Mesendoderm (in vitro differentiated cells): ENCODE measurements around the gene KMT2C.
"Not testable (repeated sequence)": the region's sequence is repeated elsewhere in the genome, so short reads cannot be mapped to it uniquely, and the experiment has no call there.

Source experiments
- DNase-seq: peaks from one replicate; pipeline ENCODE4 v3.0.0; 2013
- H2AK5ac ChIP-seq: 2 replicates; pipeline ENCODE4 v1.6.1; 2013; ENCODE audit warnings: low read length, inconsistent platforms
- H2BK120ac ChIP-seq: 2 replicates; pipeline ENCODE4 v1.6.1; 2013; ENCODE audit warnings: low read depth, mild to moderate bottlenecking, low read length, moderate library complexity, mixed read lengths
- H2BK15ac ChIP-seq: replicated peaks from 2 replicates; pipeline ENCODE4 v1.6.1; 2013; ENCODE audit warnings: low read depth, mild to moderate bottlenecking, moderate library complexity
- H2BK5ac ChIP-seq: 2 replicates; pipeline ENCODE4 v1.6.1; 2013; ENCODE audit warnings: low read length, inconsistent platforms
- H3K18ac ChIP-seq: 2 replicates; pipeline ENCODE4 v1.6.1; 2013; ENCODE audit warnings: mild to moderate bottlenecking, low read length, mixed read lengths
- H3K23ac ChIP-seq: one replicate; pipeline ENCODE4 v1.6.1; 2013; ENCODE audit warnings: low read length
- H3K27ac ChIP-seq: 2 replicates; pipeline ENCODE4 v1.5.1; 2013; ENCODE audit warnings: low read depth, mild to moderate bottlenecking, inconsistent platforms, low read length, moderate library complexity
- H3K27me3 ChIP-seq: 2 replicates; pipeline ENCODE4 v1.6.1; 2013; ENCODE audit warnings: low read length, control low read depth, mild to moderate bottlenecking, inconsistent platforms; ENCODE audit not compliant: insufficient read depth, poor library complexity
- H3K36me3 ChIP-seq: 2 replicates; pipeline ENCODE4 v1.6.1; 2013; ENCODE audit warnings: low read length, inconsistent platforms; ENCODE audit not compliant: control insufficient read depth, insufficient read depth
- H3K4ac ChIP-seq: one replicate; pipeline ENCODE4 v1.6.1; 2013; ENCODE audit warnings: low read depth, mild to moderate bottlenecking, low read length, moderate library complexity
- H3K4me1 ChIP-seq: 2 replicates; pipeline ENCODE4 v1.6.1; 2013; ENCODE audit warnings: low read depth, low read length, inconsistent platforms; ENCODE audit not compliant: control insufficient read depth
- H3K4me2 ChIP-seq: 2 replicates; pipeline ENCODE4 v1.6.1; 2013; ENCODE audit warnings: low read length
- H3K4me3 ChIP-seq: 2 replicates; pipeline ENCODE4 v1.5.1; 2013; ENCODE audit warnings: mild to moderate bottlenecking, low read length
- H3K56ac ChIP-seq: one replicate; pipeline ENCODE4 v1.6.1; 2013; ENCODE audit warnings: low read length
- H3K79me1 ChIP-seq: 2 replicates; pipeline ENCODE4 v1.6.1; 2013; ENCODE audit warnings: low read length, inconsistent platforms
- H3K79me2 ChIP-seq: 2 replicates; pipeline ENCODE4 v1.6.1; 2013; ENCODE audit warnings: mild to moderate bottlenecking, low read length; ENCODE audit not compliant: control insufficient read depth, insufficient read depth
- H3K9ac ChIP-seq: 2 replicates; pipeline ENCODE4 v1.6.1; 2013; ENCODE audit warnings: low read length, inconsistent platforms
- H4K5ac ChIP-seq: one replicate; pipeline ENCODE4 v1.6.1; 2013; ENCODE audit warnings: low read length
- H4K8ac ChIP-seq: one replicate; pipeline ENCODE4 v1.6.1; 2013; ENCODE audit warnings: low read depth, mild to moderate bottlenecking, control low read depth, low read length, moderate library complexity
- WGBS: extraction: QIAGEN DNeasy Blood & Tissue Kit; methylation state at CpG from one replicate; pipeline ENCODE4 v1.1.7; 2013; ENCODE audit warnings: low lambda C conversion rate, missing lambda C conversion rate; ENCODE audit not compliant: insufficient coverage; ENCODE audit errors: extremely low coverage; 5-methylcytosine and 5-hydroxymethylcytosine counted together

The KMT2C gene

DNA sequence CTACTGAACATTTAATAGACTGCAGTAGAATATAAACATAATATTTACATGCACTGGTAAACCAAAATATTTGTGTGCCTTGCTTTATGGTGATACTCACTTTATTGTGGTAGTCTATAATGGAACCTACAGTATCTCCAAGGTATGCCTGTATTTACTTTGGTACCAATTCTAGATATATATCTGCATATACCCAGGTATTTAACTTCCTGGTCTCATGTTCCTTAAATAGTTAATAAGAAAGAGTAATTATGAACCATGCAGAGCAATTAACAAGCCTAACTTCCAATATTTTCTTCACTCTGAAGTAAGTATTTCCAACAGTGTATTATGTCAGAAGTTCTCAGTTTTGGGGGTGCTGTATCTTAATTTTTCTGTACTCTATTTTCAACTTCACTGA lies 57.3 kb downstream of the KMT2C start:
- not testable (repeated sequence) for H2AK5ac ChIP-seq, H2BK5ac ChIP-seq

GRCh38 chr7:152376716-152377484 lies 58.9 kb downstream of the KMT2C start:
- H3K27ac ChIP-seq, H3K79me1 ChIP-seq, DNase-seq, H3K27me3 ChIP-seq, H2BK15ac ChIP-seq, H2BK120ac ChIP-seq, H4K5ac ChIP-seq, H3K56ac ChIP-seq, H3K9ac ChIP-seq, H3K23ac ChIP-seq, H3K4ac ChIP-seq, H3K4me1 ChIP-seq, H2AK5ac ChIP-seq, H4K8ac ChIP-seq, H2BK5ac ChIP-seq, H3K36me3 ChIP-seq, H3K18ac ChIP-seq, H3K4me3 ChIP-seq, H3K4me2 ChIP-seq: not testable (repeated sequence)
- peaks cover 10% of the 10 kb centered on the region for H3K79me2 ChIP-seq
- no CpG with 5 or more reads among the region's 8 CpGs for WGBS

More for the DNA sequence above, 57.3 kb downstream of the KMT2C start:
- not testable (repeated sequence) for H3K4me1 ChIP-seq, H3K36me3 ChIP-seq, H3K27me3 ChIP-seq, H4K8ac ChIP-seq, H3K4ac ChIP-seq, H2BK120ac ChIP-seq, H3K79me1 ChIP-seq, H3K4me2 ChIP-seq, H3K9ac ChIP-seq, H4K5ac ChIP-seq, H3K56ac ChIP-seq, H3K23ac ChIP-seq, H3K4me3 ChIP-seq, DNase-seq, H3K18ac ChIP-seq, H2BK15ac ChIP-seq, H3K27ac ChIP-seq
- H3K79me2 ChIP-seq = peaks cover 10% of the 10 kb centered on the region

DNA sequence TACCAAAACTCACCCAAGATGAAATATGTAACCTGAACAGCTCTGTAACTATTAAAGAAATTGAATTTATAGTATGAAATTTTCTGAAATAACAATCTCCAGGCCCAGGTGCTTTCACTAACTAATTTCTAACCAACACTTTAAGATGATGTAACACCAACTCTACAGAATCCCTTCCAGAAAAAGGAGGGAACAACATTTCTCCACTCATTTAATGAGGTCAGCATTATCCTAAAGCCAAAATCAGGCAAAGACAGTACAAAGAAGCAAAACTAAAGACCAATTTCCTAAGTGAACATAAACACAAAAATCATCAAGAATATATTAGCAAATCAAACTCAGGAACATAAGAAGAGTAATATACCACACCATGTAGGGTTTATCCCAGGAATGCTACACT lies 65.5 kb downstream of the KMT2C start:
- H3K9ac ChIP-seq = no peak overlapping the region
- no peak overlapping the region for H3K23ac ChIP-seq
- H3K27me3 ChIP-seq = no peaks in the 10 kb centered on the region
- H3K56ac ChIP-seq = no peak overlapping the region
- peaks cover 16% of the 10 kb centered on the region for H3K79me2 ChIP-seq
- H3K36me3 ChIP-seq = no peaks in the 10 kb centered on the region
- H4K5ac ChIP-seq = no peak overlapping the region
- no peak overlapping the region for H2BK5ac ChIP-seq
- no peak overlapping the region for H4K8ac ChIP-seq
- no peak overlapping the region for H3K18ac ChIP-seq
- H3K4me3 ChIP-seq = no peak overlapping the region
- H3K4me1 ChIP-seq = no peaks in the 10 kb centered on the region
- H2BK15ac ChIP-seq = no peak overlapping the region
- peaks cover 5% of the 10 kb centered on the region for H3K79me1 ChIP-seq
- no peak overlapping the region for H2BK120ac ChIP-seq
- no peak overlapping the region for H2AK5ac ChIP-seq
- H3K4me2 ChIP-seq = no peak overlapping the region
- DNase-seq = no peak
- no peak overlapping the region for H3K4ac ChIP-seq
- H3K27ac ChIP-seq = no peak overlapping the region

DNA sequence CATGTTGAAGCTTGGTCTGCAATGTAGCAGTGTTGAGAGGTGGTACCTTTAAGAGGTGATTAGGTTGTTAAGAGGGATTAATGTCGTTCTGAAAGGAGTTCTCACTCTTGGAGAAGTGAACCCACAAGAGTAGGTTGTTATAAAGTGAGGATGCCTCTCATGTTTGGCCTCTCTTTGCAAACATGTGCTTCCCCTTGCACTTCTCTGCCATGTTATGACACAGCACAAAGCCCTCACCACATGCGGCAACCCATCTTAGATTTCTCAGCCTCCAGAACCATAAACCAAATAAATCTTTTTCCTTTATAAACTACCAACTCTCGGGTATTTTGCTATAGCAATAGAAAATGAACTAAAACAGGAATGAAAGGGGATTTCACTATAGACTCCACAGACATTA lies 66.3 kb downstream of the KMT2C start:
- Histone ChIP-seq H4K5ac (no peak overlapping the region), H2BK120ac (no peak overlapping the region), H3K27ac (no peak overlapping the region), H3K56ac (no peak overlapping the region), H2BK5ac (no peak overlapping the region), H3K4me1 (no peaks in the 10 kb centered on the region), H4K8ac (no peak overlapping the region), H3K27me3 (no peaks in the 10 kb centered on the region), H3K79me1 (peaks cover 5% of the 10 kb centered on the region), H3K79me2 (peaks cover 16% of the 10 kb centered on the region), H3K23ac (no peak overlapping the region), H3K18ac (no peak overlapping the region), H2AK5ac (no peak overlapping the region), H3K4me3 (no peak overlapping the region), H3K36me3 (no peaks in the 10 kb centered on the region), H3K4ac (no peak overlapping the region), H2BK15ac (no peak overlapping the region), H3K4me2 (no peak overlapping the region), H3K9ac (no peak overlapping the region)
- DNase-seq = no peak
- WGBS = no CpG with 5 or more reads among the region's 3 CpGs

DNA sequence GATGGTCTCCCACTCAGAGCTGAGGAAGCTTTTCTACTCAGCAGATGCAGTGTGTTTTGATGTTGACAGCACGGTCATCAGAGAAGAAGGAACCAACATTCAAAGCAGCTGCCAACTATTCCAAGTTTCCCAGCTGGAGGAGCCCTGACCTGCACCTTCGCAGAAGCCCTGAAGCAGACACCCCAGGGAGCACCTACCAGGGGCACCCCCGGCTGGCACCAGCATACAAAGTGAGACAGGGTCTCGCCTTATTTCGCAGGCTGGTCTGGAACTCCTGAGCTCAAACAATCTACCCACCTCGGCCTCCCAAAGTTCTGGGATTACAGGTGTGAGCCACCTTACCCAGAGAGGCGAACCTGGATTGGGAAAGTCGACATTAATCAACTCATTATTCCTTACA lies 68.6 kb downstream of the KMT2C start:
- Histone ChIP-seq H3K9ac (no peak overlapping the region), H2BK5ac (no peak overlapping the region), H2BK120ac (no peak overlapping the region), H3K4me2 (no peak overlapping the region), H3K27me3 (no peaks in the 10 kb centered on the region), H4K5ac (no peak overlapping the region), H4K8ac (no peak overlapping the region), H3K79me1 (peaks cover 10% of the 10 kb centered on the region), H2AK5ac (no peak overlapping the region), H3K36me3 (no peaks in the 10 kb centered on the region), H3K4me1 (no peaks in the 10 kb centered on the region), H3K27ac (no peak overlapping the region), H3K56ac (no peak overlapping the region), H3K79me2 (peaks cover 21% of the 10 kb centered on the region), H3K18ac (no peak overlapping the region), H3K23ac (no peak overlapping the region), H3K4me3 (no peak overlapping the region), H2BK15ac (no peak overlapping the region), H3K4ac (no peak overlapping the region)
- no peak for DNase-seq
- no CpG with 5 or more reads among the region's 8 CpGs for WGBS

- no peak overlapping the region for H2AK5ac ChIP-seq
- no peak overlapping the region for H3K9ac ChIP-seq
- no peak overlapping the region for H2BK15ac ChIP-seq
- H3K36me3 ChIP-seq = no peaks in the 10 kb centered on the region
- no peak overlapping the region for H2BK5ac ChIP-seq
- H4K5ac ChIP-seq = no peak overlapping the region
- H3K4me3 ChIP-seq = no peak overlapping the region
- H2BK120ac ChIP-seq = no peak overlapping the region
- no peak overlapping the region for H4K8ac ChIP-seq
- H3K27ac ChIP-seq = no peak overlapping the region
- H3K79me1 ChIP-seq = peaks cover 10% of the 10 kb centered on the region
- no peak overlapping the region for H3K18ac ChIP-seq
- H3K4me1 ChIP-seq = no peaks in the 10 kb centered on the region
- H3K27me3 ChIP-seq = no peaks in the 10 kb centered on the region
- WGBS = no CpG with 5 or more reads among the region's 32 CpGs
- H3K4me2 ChIP-seq = no peak overlapping the region
- H3K4ac ChIP-seq = no peak overlapping the region
- peaks cover 19% of the 10 kb centered on the region for H3K79me2 ChIP-seq
- no peak overlapping the region for H3K56ac ChIP-seq
- DNase-seq = no peak
- no peak overlapping the region for H3K23ac ChIP-seq
These were observed 69.1 kb downstream of the KMT2C start for GRCh38 chr7:152366662-152367061.
